GM12878 (cell line): ENCODE results near the gene C16orf74.

Source experiments
- NFYB ChIP-seq: IDR thresholded peaks from 2 replicates; pipeline ENCODE4 v1.6.1; 2011; ENCODE audit warnings: low read depth, mild to moderate bottlenecking, low read length, improper control_type of control experiment, moderate library complexity; ENCODE audit not compliant: insufficient read depth
- SUPT20H ChIP-seq: IDR thresholded peaks from 2 replicates; pipeline ENCODE4 v1.6.1; 2011; ENCODE audit warnings: low read depth, mild to moderate bottlenecking, low read length, moderate library complexity, borderline replicate concordance; ENCODE audit not compliant: control insufficient read depth
- ZNF274 ChIP-seq: IDR thresholded peaks from one replicate; pipeline ENCODE4 v1.8.0; 2011; ENCODE audit not compliant: insufficient read length, insufficient read depth
- ZSCAN29 ChIP-seq: fragments of 450-650 bp; IDR thresholded peaks from 2 replicates; pipeline ENCODE4 v1.6.1; 2017; ENCODE audit warnings: mild to moderate bottlenecking, moderate library complexity
- TF ChIP-seq, protein P1 (sequence below), 3 experiments: IDR thresholded peaks in 2 of 3; conservative IDR thresholded peaks in 1 of 3; 2 replicates each; pipeline ENCODE4 v1.5.1; 2011; ENCODE audit warnings: low read depth in 3 of 3, low read length in 3 of 3, mild to moderate bottlenecking in 3 of 3, control low read depth in 2 of 3, moderate library complexity in 2 of 3, inconsistent platforms in 1 of 3, mixed read lengths in 1 of 3; ENCODE audit not compliant: control insufficient read depth in 2 of 3, insufficient read depth in 1 of 3; ENCODE audit errors: extremely low read depth in 1 of 3

DNA sequence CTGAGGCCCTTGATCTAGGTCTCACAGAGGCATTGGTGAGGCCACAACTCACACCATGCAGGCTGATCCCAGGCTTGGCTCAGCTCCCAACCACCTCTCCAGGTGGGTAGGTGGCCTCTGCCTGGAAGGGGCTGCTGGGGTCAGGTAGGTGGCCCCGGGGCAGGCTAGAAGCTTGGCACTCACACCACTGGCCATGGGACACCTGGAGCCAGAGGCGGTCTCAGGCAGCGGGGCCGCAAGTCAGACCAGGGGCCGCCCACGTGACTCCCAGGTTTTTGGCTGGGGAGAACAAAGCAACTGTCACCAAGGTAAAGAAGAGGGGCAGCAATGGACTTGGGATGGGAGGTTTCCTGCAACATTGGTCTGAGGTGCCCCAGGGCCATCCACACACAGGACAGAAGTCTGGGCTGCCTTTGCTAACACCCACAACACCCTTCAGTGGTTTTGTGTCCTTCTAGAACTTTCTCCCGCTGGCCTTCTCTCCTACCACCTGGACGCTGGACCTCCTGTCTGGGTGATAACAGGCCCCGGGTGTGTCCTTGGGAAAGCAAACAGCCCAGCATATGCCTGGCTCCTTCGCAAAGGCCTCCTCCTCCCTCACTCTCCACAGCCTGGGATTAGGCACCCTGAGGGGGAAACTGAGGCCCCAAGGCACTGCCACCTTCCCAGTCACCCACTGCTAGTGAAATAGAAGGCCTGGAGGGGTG lies 16.4 kb downstream of the C16orf74 start:
- TF ChIP-seq ZSCAN29 (no peak), SUPT20H (no peak), NFYB (no peak), ZNF274 (no peak)
- TF ChIP-seq, protein P1, sequence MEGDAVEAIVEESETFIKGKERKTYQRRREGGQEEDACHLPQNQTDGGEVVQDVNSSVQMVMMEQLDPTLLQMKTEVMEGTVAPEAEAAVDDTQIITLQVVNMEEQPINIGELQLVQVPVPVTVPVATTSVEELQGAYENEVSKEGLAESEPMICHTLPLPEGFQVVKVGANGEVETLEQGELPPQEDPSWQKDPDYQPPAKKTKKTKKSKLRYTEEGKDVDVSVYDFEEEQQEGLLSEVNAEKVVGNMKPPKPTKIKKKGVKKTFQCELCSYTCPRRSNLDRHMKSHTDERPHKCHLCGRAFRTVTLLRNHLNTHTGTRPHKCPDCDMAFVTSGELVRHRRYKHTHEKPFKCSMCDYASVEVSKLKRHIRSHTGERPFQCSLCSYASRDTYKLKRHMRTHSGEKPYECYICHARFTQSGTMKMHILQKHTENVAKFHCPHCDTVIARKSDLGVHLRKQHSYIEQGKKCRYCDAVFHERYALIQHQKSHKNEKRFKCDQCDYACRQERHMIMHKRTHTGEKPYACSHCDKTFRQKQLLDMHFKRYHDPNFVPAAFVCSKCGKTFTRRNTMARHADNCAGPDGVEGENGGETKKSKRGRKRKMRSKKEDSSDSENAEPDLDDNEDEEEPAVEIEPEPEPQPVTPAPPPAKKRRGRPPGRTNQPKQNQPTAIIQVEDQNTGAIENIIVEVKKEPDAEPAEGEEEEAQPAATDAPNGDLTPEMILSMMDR (IDR thresholded peaks at IDR 0.05 in 2 of 3, conservative IDR thresholded peaks at IDR 0.05 in 1 of 3; ENCODE audit: control insufficient read depth in 2 of 3, extremely low read depth in 1 of 3, insufficient read depth in 1 of 3, low read depth in 3 of 3, low read length in 3 of 3): no peak
